Activated CD8-positive, alpha-beta memory T cell treated with anti-CD3 and anti-CD28 coated beads for 48 hours (primary cell): Measurements from ENCODE around the gene AGBL1.

Experiments used
- DNase-seq, 3 experiments: peaks; one replicate each; pipeline ENCODE4 v3.0.0-alpha.2; 2020; ENCODE audit warnings: low read depth in 2 of 3, low spot score in 2 of 3

Gene AGBL1

DNA sequence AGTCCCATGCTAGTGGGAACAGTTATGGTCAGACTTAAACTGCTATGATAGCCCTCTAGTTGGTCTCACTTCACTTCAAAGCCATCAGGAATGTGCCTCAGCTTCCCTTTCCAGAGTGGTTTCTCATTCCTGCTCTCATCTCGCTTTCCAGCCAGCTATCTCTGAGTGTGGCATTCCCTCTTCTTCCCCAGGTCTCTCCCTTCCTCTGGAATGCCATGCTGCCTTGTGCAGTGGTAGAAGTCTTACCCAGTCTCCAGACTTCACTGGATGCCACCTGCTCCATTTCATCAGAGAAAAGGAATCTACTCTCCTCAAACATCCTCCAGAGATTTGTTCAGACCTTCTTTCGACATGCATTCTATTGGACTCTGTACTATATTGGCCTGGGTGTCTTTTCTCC is 83.0 kb downstream of the AGBL1 start:
- DNase-seq, result no peak

GRCh38 chr15:86163816-86164215 is 84.1 kb downstream of the AGBL1 start:
- DNase-seq, result no peak

GRCh38 chr15:86164232-86164898 is 84.7 kb downstream of the AGBL1 start:
- DNase-seq, result no peak

DNA sequence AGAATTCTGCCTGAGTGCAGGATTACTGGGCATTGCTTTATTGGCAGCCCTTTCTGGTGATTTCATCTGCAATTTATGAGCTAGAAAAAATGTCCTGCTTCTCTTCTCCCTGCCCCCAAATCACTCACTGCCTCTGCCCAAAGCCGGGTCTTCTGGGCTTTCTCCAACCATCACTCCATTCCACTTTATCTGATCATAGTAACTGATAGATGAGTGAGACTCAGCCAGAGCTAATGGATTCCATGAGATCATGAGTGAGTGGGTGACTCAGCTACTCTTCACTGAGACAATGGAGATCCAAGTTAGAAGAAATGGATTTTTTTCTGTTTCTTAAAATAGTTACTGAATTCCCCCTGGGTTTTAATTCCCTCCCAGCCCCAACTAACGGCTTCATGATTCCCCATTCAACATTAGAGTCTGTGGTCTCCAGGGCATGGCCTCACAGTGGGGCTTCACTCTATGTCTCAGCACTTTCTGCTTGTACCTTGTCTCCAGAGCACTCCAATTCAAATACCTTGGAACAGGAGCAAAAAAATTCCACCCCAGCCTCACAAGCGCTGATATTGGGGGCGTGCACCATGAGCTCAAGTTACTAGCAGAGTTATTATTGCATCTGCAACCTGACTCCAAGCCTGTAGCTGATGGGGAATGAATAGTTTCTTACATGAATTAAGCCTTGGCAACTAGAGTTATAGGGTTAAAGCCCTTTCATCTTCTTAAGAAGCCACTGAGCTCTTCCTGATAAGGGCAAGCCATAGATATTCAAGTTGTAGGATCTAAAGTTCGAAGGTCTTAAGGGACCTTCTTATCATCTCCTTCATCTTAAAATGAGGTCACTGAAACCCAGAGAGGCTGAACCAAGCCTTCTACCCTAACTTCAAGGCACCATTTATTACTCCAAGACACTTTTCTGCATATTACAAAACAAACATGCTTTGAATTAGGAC is 85.9 kb downstream of the AGBL1 start:
- no peak for DNase-seq

DNA sequence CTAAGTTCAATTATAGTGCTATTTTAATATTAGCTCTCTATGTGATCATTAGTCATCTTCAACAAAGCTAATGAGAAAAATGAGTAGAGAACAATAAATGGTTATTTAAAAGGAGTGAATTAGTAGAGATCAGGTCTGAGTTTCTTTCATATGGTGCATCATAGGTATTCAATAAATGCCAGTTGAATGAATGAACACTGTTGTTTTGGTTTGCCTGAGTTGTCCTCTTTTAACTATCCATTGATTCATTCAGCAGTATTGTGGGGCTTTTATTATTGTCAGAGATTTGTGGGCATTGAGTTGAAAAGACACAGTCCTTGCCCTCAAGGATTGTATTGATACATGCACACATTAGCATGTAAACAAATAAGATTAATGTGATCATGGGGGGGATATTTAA is 88.2 kb downstream of the AGBL1 start:
- no peak for DNase-seq

DNA sequence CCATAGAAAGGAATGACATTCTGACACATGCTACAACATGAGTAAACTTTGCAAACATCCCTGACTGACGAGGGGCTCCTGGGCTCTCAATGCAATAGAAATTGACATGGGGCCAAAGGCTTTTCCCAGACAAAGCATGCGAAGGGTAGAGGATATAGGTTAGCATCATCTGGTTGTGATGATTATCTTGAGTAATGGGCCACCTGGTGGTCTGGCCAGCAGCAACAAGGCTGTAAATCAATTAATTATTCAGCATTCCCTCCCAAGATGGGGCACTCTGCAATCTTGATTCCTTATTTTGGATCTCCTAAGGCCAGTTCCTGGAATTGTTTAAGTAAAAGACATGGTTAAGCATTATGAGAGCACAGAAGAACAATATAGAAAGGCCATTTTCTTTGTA is 99.2 kb downstream of the AGBL1 start:
- no peak for DNase-seq

GRCh38 chr15:86183596-86184491 is 104.2 kb downstream of the AGBL1 start:
- DNase-seq, result no peak

DNA sequence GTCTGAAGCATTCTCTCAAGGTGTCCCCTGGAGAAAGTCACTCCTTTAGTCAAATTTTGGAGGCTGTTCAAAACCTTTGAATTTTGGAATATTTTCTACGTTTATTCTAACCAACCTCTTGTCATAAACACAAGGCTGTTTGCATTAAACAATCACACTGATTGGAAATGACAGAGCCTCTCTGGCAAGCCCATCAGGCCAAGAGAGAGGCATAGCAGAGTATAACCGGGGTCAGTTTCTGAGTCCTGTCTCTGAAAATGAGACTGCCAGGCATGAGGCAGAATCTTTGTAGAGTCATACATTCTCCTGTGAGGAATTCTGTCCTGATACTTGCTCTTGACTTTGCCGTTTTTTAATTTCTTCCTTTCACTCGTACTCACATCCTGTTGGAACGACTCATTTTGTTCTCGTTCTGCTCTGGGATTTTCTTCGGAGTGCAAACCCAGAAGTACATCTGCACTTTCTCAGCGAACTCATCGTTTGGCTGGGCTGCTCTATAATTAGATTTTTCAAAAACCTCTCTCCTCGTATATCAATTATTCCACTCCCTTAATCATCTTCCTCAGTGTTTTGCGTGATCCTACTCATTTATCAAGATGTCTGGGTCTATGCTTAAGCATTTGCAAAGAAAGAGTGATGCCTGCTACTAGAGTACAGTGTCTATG is 114.2 kb downstream of the AGBL1 start:
- no peak for DNase-seq

DNA sequence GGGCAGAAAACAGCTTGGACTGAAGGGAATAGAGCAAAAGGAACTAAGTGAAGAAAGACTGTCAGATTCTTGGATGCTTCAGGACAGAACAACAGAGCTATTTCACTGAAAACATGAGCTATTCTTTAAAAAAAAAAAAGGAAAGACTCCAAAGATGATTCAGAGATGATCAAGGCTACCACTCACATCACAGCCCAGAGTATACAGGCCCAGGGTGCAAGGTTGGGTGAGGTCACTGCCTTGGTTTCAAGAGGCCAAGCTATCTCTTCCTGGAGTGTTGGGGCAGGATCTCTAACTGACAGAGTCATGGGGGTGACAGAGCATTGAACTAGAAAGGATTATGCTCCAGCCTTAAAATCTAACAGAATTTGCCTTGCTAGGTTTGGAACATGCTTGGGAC is 118.1 kb downstream of the AGBL1 start:
- no peak for DNase-seq

DNA sequence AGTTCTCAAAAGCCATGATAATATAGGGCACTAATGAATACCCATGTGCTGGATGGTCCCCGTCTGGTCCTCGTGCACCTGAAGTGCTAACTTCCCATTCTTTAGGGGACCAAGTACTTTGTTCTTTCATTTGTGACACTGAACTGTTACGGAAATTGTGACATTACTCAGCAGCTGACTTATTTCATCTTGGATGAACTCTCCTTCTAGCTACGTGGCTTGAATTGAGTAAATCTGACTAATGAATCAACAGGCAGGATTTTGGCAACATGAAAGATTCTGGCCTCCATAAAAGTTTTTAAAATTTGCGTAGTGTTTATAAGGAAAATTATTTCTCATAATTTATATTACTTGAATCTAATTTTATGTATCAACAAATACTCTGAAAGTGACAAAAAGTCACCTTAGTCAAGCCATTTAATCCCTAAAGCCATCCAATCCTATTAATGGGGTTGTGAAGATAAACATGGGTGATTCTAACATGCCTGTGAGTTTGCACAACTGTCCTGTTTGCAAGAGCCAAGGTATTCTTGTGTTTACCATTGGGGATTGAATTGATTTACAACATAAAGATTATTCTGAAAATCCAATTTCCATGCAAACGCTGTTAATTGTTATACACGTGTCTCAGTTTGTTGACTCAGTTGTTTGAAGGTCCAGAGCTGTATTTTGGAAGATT is 119.9 kb downstream of the AGBL1 start:
- no peak for DNase-seq

DNA sequence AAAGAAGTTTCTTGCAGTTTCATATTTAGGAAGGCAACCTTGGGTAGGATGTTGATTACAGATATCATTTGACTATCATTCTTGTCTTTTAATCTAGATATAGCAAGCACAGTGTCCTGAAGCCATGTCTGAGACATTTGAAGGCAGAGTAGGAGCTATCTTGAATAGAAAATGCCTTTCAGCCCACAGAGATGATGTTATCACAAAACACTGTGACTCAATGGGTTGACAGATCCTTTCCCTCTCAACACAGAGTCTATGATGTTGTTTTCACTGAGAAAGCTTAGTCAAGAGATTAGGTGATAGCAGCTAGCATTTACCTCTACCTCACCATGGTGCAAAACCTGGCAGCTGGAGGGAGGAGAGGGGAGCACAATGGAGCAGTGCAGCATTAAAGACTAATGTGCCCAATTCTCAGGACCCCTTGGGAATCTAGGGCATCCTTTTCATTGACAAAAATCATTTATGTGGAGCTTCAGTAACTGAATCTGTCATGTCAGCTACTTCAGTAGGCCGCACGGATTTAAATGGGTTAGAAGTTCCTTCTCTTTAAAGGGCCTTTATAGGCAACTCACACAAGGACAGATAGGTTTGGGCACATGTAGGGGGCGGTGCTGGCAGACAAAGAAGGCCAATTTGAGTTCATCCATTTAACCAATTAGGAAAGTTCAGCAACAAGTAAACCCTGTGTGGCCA is 121.8 kb downstream of the AGBL1 start:
- DNase-seq, result no peak

- no peak for DNase-seq
Observed at GRCh38 chr15:86203462-86203861, 123.8 kb downstream of the AGBL1 start.

DNA sequence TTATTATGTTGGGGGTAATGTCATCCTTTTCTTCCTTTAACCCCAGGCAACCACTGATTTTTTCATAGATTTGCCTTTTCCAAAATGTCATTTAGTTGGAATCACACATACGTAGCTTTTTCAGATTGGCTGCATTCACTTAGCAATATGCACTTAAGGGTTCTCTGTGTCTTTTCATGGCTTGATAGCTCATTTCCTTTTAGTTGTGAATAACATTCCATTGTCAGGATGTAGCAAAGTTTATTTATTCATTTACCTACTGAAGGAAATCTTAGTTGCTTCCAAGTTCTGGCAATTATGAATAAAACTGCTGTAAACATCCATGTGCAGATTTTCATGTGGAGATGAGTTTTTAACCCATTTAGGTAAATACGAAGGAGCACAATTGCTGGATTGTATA is 125.4 kb downstream of the AGBL1 start:
- DNase-seq, result no peak

- DNase-seq, result no peak
Observed at GRCh38 chr15:86213420-86213819, 133.7 kb downstream of the AGBL1 start.

- DNase-seq, result no peak
Observed at GRCh38 chr15:86213888-86214287, 134.2 kb downstream of the AGBL1 start.

DNA sequence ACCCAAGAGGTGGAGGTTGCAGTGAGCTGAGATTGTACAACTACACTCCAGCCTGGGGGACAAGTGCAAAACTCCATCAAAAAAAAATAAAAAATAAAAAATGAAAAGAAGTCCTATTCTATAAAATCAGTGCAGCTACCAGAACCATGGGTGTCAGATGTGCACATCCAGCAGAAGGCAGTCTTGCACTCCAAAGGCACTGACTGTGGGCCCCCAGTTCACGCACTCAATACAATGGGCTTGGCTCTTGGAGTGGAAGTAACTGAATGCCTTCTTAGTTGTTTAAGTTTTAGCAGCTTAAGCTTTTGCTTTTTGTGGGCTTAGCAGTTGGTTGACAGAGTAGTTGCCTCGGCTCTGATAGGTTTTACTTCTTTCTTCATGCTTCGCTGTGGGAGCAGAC is 141.4 kb downstream of the AGBL1 start:
- DNase-seq, result no peak

DNA sequence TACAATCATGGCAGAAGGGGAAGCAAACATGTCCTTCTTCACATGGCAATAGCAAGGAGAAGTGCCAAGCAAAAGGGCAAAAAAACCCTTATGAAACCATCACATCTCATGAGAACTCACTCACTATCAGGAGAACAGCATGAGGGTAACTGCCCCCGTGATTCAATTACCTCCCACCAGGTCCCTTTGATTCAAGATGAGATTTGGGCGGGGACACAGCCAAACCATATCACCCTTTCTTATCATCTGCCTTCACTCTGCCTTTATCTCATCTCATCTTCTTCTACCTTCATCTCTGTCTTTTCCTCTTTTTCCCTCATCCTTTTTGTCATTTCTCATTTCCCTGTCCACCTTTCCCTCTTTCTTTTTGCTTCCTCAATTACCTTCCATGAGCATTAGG is 149.6 kb downstream of the AGBL1 start:
- no peak for DNase-seq

DNA sequence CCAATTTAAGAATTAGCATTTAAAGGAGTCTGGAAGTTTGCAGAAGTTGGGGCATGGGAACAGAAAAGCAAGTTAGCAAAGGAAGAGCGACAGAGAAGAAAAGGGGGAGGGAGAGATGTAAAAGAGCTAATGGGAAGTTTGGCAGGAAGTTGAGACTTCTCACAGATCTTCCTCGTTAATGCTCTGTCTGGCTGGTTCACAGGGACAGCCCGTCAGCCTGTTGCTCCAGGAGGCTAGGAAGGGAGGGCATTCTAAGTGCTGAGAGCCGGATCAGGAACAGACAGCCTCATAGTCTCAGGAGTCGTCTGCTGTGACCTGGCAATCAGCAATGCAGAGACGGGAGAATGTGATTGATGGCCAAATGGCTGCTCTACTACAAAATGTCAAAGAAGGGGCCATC is 150.3 kb downstream of the AGBL1 start:
- no peak for DNase-seq

- no peak for DNase-seq
Observed at GRCh38 chr15:86231864-86232721, 152.4 kb downstream of the AGBL1 start.
